Epidermal melanocyte (primary cell): Measurements from ENCODE around the gene GCLC.
"Not testable (repeated sequence)": the region's sequence is repeated elsewhere in the genome, so short reads cannot be mapped to it uniquely, and the experiment has no call there.

Experiments
- DNase-seq: peaks from one replicate; pipeline ENCODE4 v3.0.0; 2011; ENCODE audit warnings: low spot score; ENCODE audit not compliant: insufficient read length

GCLC gene

GRCh38 chr6:53564401-53565065, 19.6 kb upstream of the GCLC start:
- no peak for DNase-seq

- no peak for DNase-seq
Measured at GRCh38 chr6:53556986-53557715, 12.2 kb upstream of the GCLC start.

GRCh38 chr6:53553600-53553999, 8.7 kb upstream of the GCLC start:
- not testable (repeated sequence) for DNase-seq

GRCh38 chr6:53551681-53552080, 6.8 kb upstream of the GCLC start:
- DNase-seq, result not testable (repeated sequence)

GRCh38 chr6:53547811-53548496, 3.1 kb upstream of the GCLC start:
- peak; percentile 90 for DNase-seq

- DNase-seq, result no peak
Measured at GRCh38 chr6:53547166-53547810, 2.4 kb upstream of the GCLC start.

- DNase-seq, result no peak
Measured at GRCh38 chr6:53546281-53546680, 1.4 kb upstream of the GCLC start.

GRCh38 chr6:53544217-53544469, 758 bp downstream of the GCLC start:
- no peak for DNase-seq

GRCh38 chr6:53543359-53544216, 1.3 kb downstream of the GCLC start:
- DNase-seq, result no peak

GRCh38 chr6:53541900-53542299, 3.0 kb downstream of the GCLC start:
- no peak for DNase-seq

GRCh38 chr6:53540129-53540692, 4.7 kb downstream of the GCLC start:
- no peak for DNase-seq

GRCh38 chr6:53539561-53539960, 5.3 kb downstream of the GCLC start:
- DNase-seq, result no peak

- no peak for DNase-seq
Measured at GRCh38 chr6:53536561-53536960, 8.3 kb downstream of the GCLC start.

- DNase-seq, result no peak
Measured at GRCh38 chr6:53532942-53533341, 12.0 kb downstream of the GCLC start.

- no peak for DNase-seq
Measured at GRCh38 chr6:53532061-53532797, 12.7 kb downstream of the GCLC start.

- DNase-seq, result no peak
Measured at GRCh38 chr6:53530780-53531386, 14.0 kb downstream of the GCLC start.

GRCh38 chr6:53530346-53530745, 14.6 kb downstream of the GCLC start:
- DNase-seq, result no peak

GRCh38 chr6:53529324-53530036, 15.4 kb downstream of the GCLC start:
- no peak for DNase-seq

GRCh38 chr6:53528107-53528506, 16.8 kb downstream of the GCLC start:
- no peak for DNase-seq
